ENCODE results near the gene CNN3.

Gene CNN3

GRCh38 chr1:94922761-94923331 lies 4.1 kb downstream of the CNN3 start:
- DNase-seq (ENCODE audit: low spot score): no peak

- no peak for DNase-seq (ENCODE audit: low spot score)
Measured at GRCh38 chr1:94921977-94922376, 4.9 kb downstream of the CNN3 start.

GRCh38 chr1:94920061-94920460 lies 6.8 kb downstream of the CNN3 start:
- DNase-seq (ENCODE audit: low spot score): no peak

GRCh38 chr1:94919241-94920030 lies 7.5 kb downstream of the CNN3 start:
- no peak for DNase-seq (ENCODE audit: low spot score)

- DNase-seq (ENCODE audit: low spot score): no peak
Measured at GRCh38 chr1:94917251-94917650, 9.7 kb downstream of the CNN3 start.

GRCh38 chr1:94912263-94913184 lies 14.4 kb downstream of the CNN3 start:
- no peak for DNase-seq (ENCODE audit: low spot score)

GRCh38 chr1:94909486-94909885 lies 17.4 kb downstream of the CNN3 start:
- DNase-seq (ENCODE audit: low spot score): no peak

- DNase-seq (ENCODE audit: low spot score): no peak
Measured at GRCh38 chr1:94908965-94909364, 17.9 kb downstream of the CNN3 start.

GRCh38 chr1:94908190-94908589 lies 18.7 kb downstream of the CNN3 start:
- DNase-seq (ENCODE audit: low spot score): no peak

GRCh38 chr1:94907136-94907535 lies 19.8 kb downstream of the CNN3 start:
- DNase-seq (ENCODE audit: low spot score): no peak

GRCh38 chr1:94906382-94906781 lies 20.5 kb downstream of the CNN3 start:
- no peak for DNase-seq (ENCODE audit: low spot score)

- DNase-seq (ENCODE audit: low spot score): no peak
Measured at GRCh38 chr1:94905207-94905606, 21.7 kb downstream of the CNN3 start.

- no peak for DNase-seq (ENCODE audit: low spot score)
Measured at GRCh38 chr1:94903280-94904009, 23.5 kb downstream of the CNN3 start.

GRCh38 chr1:94901841-94902240 lies 25.1 kb downstream of the CNN3 start:
- DNase-seq (ENCODE audit: low spot score): no peak

GRCh38 chr1:94899756-94900155 lies 27.2 kb downstream of the CNN3 start:
- no peak for DNase-seq (ENCODE audit: low spot score)

GRCh38 chr1:94898491-94899385 lies 28.2 kb downstream of the CNN3 start:
- DNase-seq (ENCODE audit: low spot score): no peak

GRCh38 chr1:94895518-94895917 lies 31.4 kb downstream of the CNN3 start:
- DNase-seq (ENCODE audit: low spot score): no peak

- DNase-seq (ENCODE audit: low spot score): no peak
Measured at GRCh38 chr1:94894630-94895029, 32.3 kb downstream of the CNN3 start.

- no peak for DNase-seq (ENCODE audit: low spot score)
Measured at GRCh38 chr1:94892604-94893254, 34.2 kb downstream of the CNN3 start.

- DNase-seq (ENCODE audit: low spot score): no peak
Measured at GRCh38 chr1:94888201-94888600, 38.7 kb downstream of the CNN3 start.
